Measurements from ENCODE around the gene CCDC106. TPM values are rescaled to one million over a fixed set of nuclear protein-coding genes. Genes with fewer than 3 reads are reported as not detected.
A peak's percentile ranks its signal among the peaks of the same experiment; 100 is the strongest.

The CCDC106 gene
- polyA plus RNA-seq, 1 donor: 11.6 TPM

- Histone ChIP-seq H3K4me1 (ENCODE audit: control insufficient read depth, insufficient read depth, low read length) (peaks cover 22% of the 10 kb centered on the region), H3K36me3 (ENCODE audit: control insufficient read depth, insufficient read depth, low read length) (peaks cover 55% of the 10 kb centered on the region), H3K4me3 (ENCODE audit: low read length) (peak overlapping the region; percentile 88), H3K27ac (ENCODE audit: low read length) (peak overlapping the region; percentile 80), H3K9me3 (ENCODE audit: control insufficient read depth, low read depth, low read length) (no peaks in the 10 kb centered on the region), H3K27me3 (ENCODE audit: control insufficient read depth, insufficient read depth, low read length) (no peaks in the 10 kb centered on the region)
- no peak for DNase-seq
- 65% methylated on average over 4 of the region's 5 CpGs for WGBS (ENCODE audit: insufficient coverage, low lambda C conversion rate)
These were observed 28.4 kb downstream of the CCDC106 start for GRCh38 chr19:55676383-55676782.

- no CpG with 5 or more reads among the region's 7 CpGs for WGBS (ENCODE audit: insufficient coverage, low lambda C conversion rate)
- Histone ChIP-seq H3K36me3 (ENCODE audit: control insufficient read depth, insufficient read depth, low read length) (peaks cover 57% of the 10 kb centered on the region), H3K27me3 (ENCODE audit: control insufficient read depth, insufficient read depth, low read length) (no peaks in the 10 kb centered on the region), H3K27ac (ENCODE audit: low read length) (peak overlapping the region; percentile 80), H3K9me3 (ENCODE audit: control insufficient read depth, low read depth, low read length) (no peaks in the 10 kb centered on the region), H3K4me3 (ENCODE audit: low read length) (peak overlapping the region; percentile 88), H3K4me1 (ENCODE audit: control insufficient read depth, insufficient read depth, low read length) (peaks cover 22% of the 10 kb centered on the region)
- DNase-seq: peak in 1 of 2 donors; percentile 16
These were observed 29.0 kb downstream of the CCDC106 start for GRCh38 chr19:55676889-55677505.

- H3K4me1 ChIP-seq (ENCODE audit: control insufficient read depth, insufficient read depth, low read length): peaks cover 22% of the 10 kb centered on the region
- DNase-seq: peak; percentile 38 to 82
- H3K36me3 ChIP-seq (ENCODE audit: control insufficient read depth, insufficient read depth, low read length): peaks cover 58% of the 10 kb centered on the region
- peak overlapping the region; percentile 88 for H3K4me3 ChIP-seq (ENCODE audit: low read length)
- no peaks in the 10 kb centered on the region for H3K9me3 ChIP-seq (ENCODE audit: control insufficient read depth, low read depth, low read length)
- peak overlapping the region; percentile 80 for H3K27ac ChIP-seq (ENCODE audit: low read length)
- H3K27me3 ChIP-seq (ENCODE audit: control insufficient read depth, insufficient read depth, low read length): no peaks in the 10 kb centered on the region
- WGBS (ENCODE audit: insufficient coverage, low lambda C conversion rate): 23% methylated on average over 4 of the region's 6 CpGs
These were observed 29.6 kb downstream of the CCDC106 start for GRCh38 chr19:55677572-55678028.

- no peaks in the 10 kb centered on the region for H3K9me3 ChIP-seq (ENCODE audit: control insufficient read depth, low read depth, low read length)
- WGBS (ENCODE audit: insufficient coverage, low lambda C conversion rate): no CpG with 5 or more reads among the region's 21 CpGs
- DNase-seq: no peak
- peak overlapping the region; percentile 80 for H3K27ac ChIP-seq (ENCODE audit: low read length)
- peaks cover 58% of the 10 kb centered on the region for H3K36me3 ChIP-seq (ENCODE audit: control insufficient read depth, insufficient read depth, low read length)
- no peaks in the 10 kb centered on the region for H3K27me3 ChIP-seq (ENCODE audit: control insufficient read depth, insufficient read depth, low read length)
- no peak overlapping the region for H3K4me3 ChIP-seq (ENCODE audit: low read length)
- H3K4me1 ChIP-seq (ENCODE audit: control insufficient read depth, insufficient read depth, low read length): peaks cover 25% of the 10 kb centered on the region
These were observed 30.2 kb downstream of the CCDC106 start for GRCh38 chr19:55678121-55678671.

GRCh38 chr19:55679343-55680257, 31.6 kb downstream of the CCDC106 start:
- Histone ChIP-seq H3K36me3 (ENCODE audit: control insufficient read depth, insufficient read depth, low read length) (peaks cover 49% of the 10 kb centered on the region), H3K27me3 (ENCODE audit: control insufficient read depth, insufficient read depth, low read length) (no peaks in the 10 kb centered on the region), H3K4me3 (ENCODE audit: low read length) (no peak overlapping the region), H3K27ac (ENCODE audit: low read length) (no peak overlapping the region), H3K9me3 (ENCODE audit: control insufficient read depth, low read depth, low read length) (no peaks in the 10 kb centered on the region), H3K4me1 (ENCODE audit: control insufficient read depth, insufficient read depth, low read length) (peaks cover 37% of the 10 kb centered on the region)
- WGBS (ENCODE audit: insufficient coverage, low lambda C conversion rate): 87% methylated on average over 3 of the region's 24 CpGs
- no peak for DNase-seq

- Histone ChIP-seq H3K4me3 (ENCODE audit: low read length) (no peak overlapping the region), H3K9me3 (ENCODE audit: control insufficient read depth, low read depth, low read length) (no peaks in the 10 kb centered on the region), H3K27me3 (ENCODE audit: control insufficient read depth, insufficient read depth, low read length) (no peaks in the 10 kb centered on the region), H3K27ac (ENCODE audit: low read length) (no peak overlapping the region), H3K36me3 (ENCODE audit: control insufficient read depth, insufficient read depth, low read length) (peaks cover 56% of the 10 kb centered on the region), H3K4me1 (ENCODE audit: control insufficient read depth, insufficient read depth, low read length) (peaks cover 46% of the 10 kb centered on the region)
- no CpG with 5 or more reads among the region's 20 CpGs for WGBS (ENCODE audit: insufficient coverage, low lambda C conversion rate)
- DNase-seq: no peak
These were observed 32.5 kb downstream of the CCDC106 start for GRCh38 chr19:55680339-55681130.

GRCh38 chr19:55681131-55682092, 33.4 kb downstream of the CCDC106 start:
- Histone ChIP-seq H3K27ac (ENCODE audit: low read length) (no peak overlapping the region), H3K9me3 (ENCODE audit: control insufficient read depth, low read depth, low read length) (no peaks in the 10 kb centered on the region), H3K36me3 (ENCODE audit: control insufficient read depth, insufficient read depth, low read length) (peaks cover 65% of the 10 kb centered on the region), H3K27me3 (ENCODE audit: control insufficient read depth, insufficient read depth, low read length) (no peaks in the 10 kb centered on the region), H3K4me1 (ENCODE audit: control insufficient read depth, insufficient read depth, low read length) (peaks cover 53% of the 10 kb centered on the region), H3K4me3 (ENCODE audit: low read length) (no peak overlapping the region)
- DNase-seq: no peak
- no CpG with 5 or more reads among the region's 9 CpGs for WGBS (ENCODE audit: insufficient coverage, low lambda C conversion rate)

- Histone ChIP-seq H3K36me3 (ENCODE audit: control insufficient read depth, insufficient read depth, low read length) (peaks cover 56% of the 10 kb centered on the region), H3K27ac (ENCODE audit: low read length) (peak overlapping the region; percentile 95), H3K27me3 (ENCODE audit: control insufficient read depth, insufficient read depth, low read length) (no peaks in the 10 kb centered on the region), H3K4me1 (ENCODE audit: control insufficient read depth, insufficient read depth, low read length) (peaks cover 52% of the 10 kb centered on the region), H3K9me3 (ENCODE audit: control insufficient read depth, low read depth, low read length) (no peaks in the 10 kb centered on the region), H3K4me3 (ENCODE audit: low read length) (peak overlapping the region; percentile 3)
- 95% methylated on average over 3 of the region's 22 CpGs for WGBS (ENCODE audit: insufficient coverage, low lambda C conversion rate)
- DNase-seq: peak; percentile 84 to 97
These were observed 35.6 kb downstream of the CCDC106 start for GRCh38 chr19:55683449-55684261.
